Activated CD4-positive, alpha-beta T cell treated with anti-CD3 and anti-CD28 coated beads, Interleukin-2, amount 50 U/mL, for 16 hours (primary cell): ENCODE measurements around the gene CCDC57.

Experiments
- DNase-seq: peaks from one replicate; pipeline ENCODE4 v3.0.0-alpha.2; 2020

Gene CCDC57

GRCh38 chr17:82056729-82057621 is 155.7 kb downstream of the CCDC57 start:
- DNase-seq, result no peak

GRCh38 chr17:82055965-82056728 is 156.5 kb downstream of the CCDC57 start:
- no peak for DNase-seq

- DNase-seq, result no peak
Observed at GRCh38 chr17:82055023-82055964, 157.3 kb downstream of the CCDC57 start.

- DNase-seq, result no peak
Observed at GRCh38 chr17:82054351-82055022, 158.2 kb downstream of the CCDC57 start.

GRCh38 chr17:82053556-82054263 is 158.9 kb downstream of the CCDC57 start:
- DNase-seq, result no peak

- no peak for DNase-seq
Observed at GRCh38 chr17:82053130-82053529, 159.5 kb downstream of the CCDC57 start.

GRCh38 chr17:82052638-82053059 is 160.0 kb downstream of the CCDC57 start:
- DNase-seq, result no peak

- peak; percentile 76 for DNase-seq
Observed at GRCh38 chr17:82051776-82052637, 160.6 kb downstream of the CCDC57 start, which contains the start of the genes GPS1 and RFNG. GPS1 (plus strand) TSS chr17:82051898; CDS start chr17:82051932, 34 bp downstream. RFNG (minus strand) TSS chr17:82051811; CDS start chr17:82051766, 45 bp downstream.
